H1 (cell line): Measurements from ENCODE around the gene CNBP. TPM values are rescaled to one million over a fixed set of nuclear protein-coding genes. Genes with fewer than 3 reads are reported as not detected.
A peak's percentile ranks its signal among the peaks of the same experiment; 100 is the strongest.

Experiments
- CHD2 ChIP-seq: IDR thresholded peaks from 2 replicates; pipeline ENCODE4 v1.6.1; 2012; ENCODE audit warnings: low read length, improper control_type of control experiment
- FOSL1 ChIP-seq: IDR thresholded peaks from 2 replicates; pipeline ENCODE4 v1.6.1; 2011; ENCODE audit warnings: mild to moderate bottlenecking, low read depth, low read length, moderate library complexity; ENCODE audit not compliant: insufficient read depth
- KDM1A ChIP-seq: fragments of 200-600, 300-600 bp; sonication (generic); IDR thresholded peaks from 2 replicates; pipeline ENCODE4 v1.7.1; 2016; ENCODE audit warnings: mild to moderate bottlenecking, low read length, borderline replicate concordance
- KDM4A ChIP-seq: IDR thresholded peaks from one replicate; pipeline ENCODE4 v1.7.1; 2012; ENCODE audit warnings: low read depth, mild to moderate bottlenecking, moderate library complexity, low read length, inconsistent platforms; ENCODE audit not compliant: severe bottlenecking
- RBBP5 ChIP-seq: IDR thresholded peaks from 2 replicates; pipeline ENCODE4 v1.7.1; 2012; ENCODE audit warnings: low read depth, mild to moderate bottlenecking, inconsistent platforms, low read length, moderate library complexity, borderline replicate concordance
- SAP30 ChIP-seq: fragments of 300-600 bp; sonication (generic); IDR thresholded peaks from 2 replicates; pipeline ENCODE4 v1.7.1; 2012; ENCODE audit warnings: low read length, moderate library complexity, mild to moderate bottlenecking, inconsistent platforms; ENCODE audit not compliant: insufficient read depth, insufficient replicate concordance
- SP1 ChIP-seq: IDR thresholded peaks from 2 replicates; pipeline ENCODE4 v1.6.1; 2011; ENCODE audit warnings: low read depth, low read length
- TAF1 ChIP-seq: IDR thresholded peaks from 2 replicates; pipeline ENCODE4 v1.6.1; 2011; ENCODE audit warnings: mild to moderate bottlenecking, low read depth, low read length
- TBP ChIP-seq: IDR thresholded peaks from 2 replicates; pipeline ENCODE4 v1.6.1; 2011; ENCODE audit warnings: low read depth, low read length, improper control_type of control experiment
- polyA plus RNA-seq, 7 experiments: library from polyadenylated mRNA; depleted of rRNA in 3 of 7; stranded (reverse) in 5 of 7; unstranded in 2 of 7; fragments of >200 nt in 5 of 7; fragments of 200-250 nt in 2 of 7; gene quantifications; 1 replicate in 5 of 7; 2 replicates in 1 of 7; 4 replicates in 1 of 7; pipeline versions ENCODE4 v1.2.1 to v1.2.3, GENCODE V29; 2011 to 2013; ENCODE audit warnings: missing spikeins in 2 of 7, mixed read lengths in 2 of 7
- total RNA-seq: library from RNA; stranded (reverse); fragmentation: NEBNext Ultra II Directional; extraction: Animal tissue kit (Norgen Biotek cat#: 25700); gene quantifications from 2 replicates; pipeline ENCODE4 v1.2.1, GENCODE V29; 2021
- TF ChIP-seq, protein P1 (sequence below): fragments of 300-600 bp; sonication (generic); IDR thresholded peaks from 2 replicates; pipeline ENCODE4 v1.7.1; 2012; ENCODE audit warnings: low read length, moderate library complexity, mild to moderate bottlenecking, inconsistent platforms; ENCODE audit not compliant: insufficient replicate concordance

The CNBP gene
- total and polyA plus RNA-seq, 2 of the 8 experiments (the other 6 are each of a cell fraction or from before 2014, with no cell fraction given) = 315 to 371 TPM

DNA sequence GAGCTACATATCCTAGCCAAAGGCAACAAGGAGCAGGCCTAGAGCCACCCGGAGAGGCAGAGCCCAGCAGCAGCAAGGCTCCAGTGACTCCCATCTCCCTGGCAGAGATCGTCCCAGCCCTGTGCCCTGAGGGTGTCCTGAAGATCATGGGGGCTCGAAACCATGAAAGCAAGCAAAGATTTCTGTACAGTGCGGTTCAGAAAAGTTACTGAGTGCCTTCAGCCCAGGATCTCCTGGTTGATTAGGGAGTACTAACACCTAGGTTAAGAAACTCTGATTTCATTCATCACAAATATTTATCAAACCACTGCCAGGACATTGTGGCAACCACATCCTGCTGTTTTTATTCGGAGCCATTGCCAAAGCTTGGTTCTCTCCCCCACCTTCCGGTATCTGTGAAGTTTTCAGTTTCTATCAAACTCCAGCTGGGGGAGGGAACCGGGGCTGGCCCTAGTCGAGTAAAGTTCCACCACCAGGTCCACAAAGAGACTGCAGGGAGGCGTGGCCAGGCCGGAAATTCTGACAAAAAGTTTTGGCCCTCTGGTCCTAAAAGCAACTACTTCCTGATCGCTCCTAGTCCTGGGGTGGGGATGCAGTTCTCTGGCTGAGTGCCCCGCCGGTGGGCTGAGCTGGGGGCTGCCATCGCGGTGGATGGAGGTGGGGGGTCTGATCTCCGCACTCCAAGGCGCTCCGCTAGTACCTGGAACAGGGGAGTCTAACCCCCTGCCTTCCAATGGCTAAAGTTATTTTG, 63.3 kb downstream of the CNBP start (continued):
- TF ChIP-seq, protein P1, sequence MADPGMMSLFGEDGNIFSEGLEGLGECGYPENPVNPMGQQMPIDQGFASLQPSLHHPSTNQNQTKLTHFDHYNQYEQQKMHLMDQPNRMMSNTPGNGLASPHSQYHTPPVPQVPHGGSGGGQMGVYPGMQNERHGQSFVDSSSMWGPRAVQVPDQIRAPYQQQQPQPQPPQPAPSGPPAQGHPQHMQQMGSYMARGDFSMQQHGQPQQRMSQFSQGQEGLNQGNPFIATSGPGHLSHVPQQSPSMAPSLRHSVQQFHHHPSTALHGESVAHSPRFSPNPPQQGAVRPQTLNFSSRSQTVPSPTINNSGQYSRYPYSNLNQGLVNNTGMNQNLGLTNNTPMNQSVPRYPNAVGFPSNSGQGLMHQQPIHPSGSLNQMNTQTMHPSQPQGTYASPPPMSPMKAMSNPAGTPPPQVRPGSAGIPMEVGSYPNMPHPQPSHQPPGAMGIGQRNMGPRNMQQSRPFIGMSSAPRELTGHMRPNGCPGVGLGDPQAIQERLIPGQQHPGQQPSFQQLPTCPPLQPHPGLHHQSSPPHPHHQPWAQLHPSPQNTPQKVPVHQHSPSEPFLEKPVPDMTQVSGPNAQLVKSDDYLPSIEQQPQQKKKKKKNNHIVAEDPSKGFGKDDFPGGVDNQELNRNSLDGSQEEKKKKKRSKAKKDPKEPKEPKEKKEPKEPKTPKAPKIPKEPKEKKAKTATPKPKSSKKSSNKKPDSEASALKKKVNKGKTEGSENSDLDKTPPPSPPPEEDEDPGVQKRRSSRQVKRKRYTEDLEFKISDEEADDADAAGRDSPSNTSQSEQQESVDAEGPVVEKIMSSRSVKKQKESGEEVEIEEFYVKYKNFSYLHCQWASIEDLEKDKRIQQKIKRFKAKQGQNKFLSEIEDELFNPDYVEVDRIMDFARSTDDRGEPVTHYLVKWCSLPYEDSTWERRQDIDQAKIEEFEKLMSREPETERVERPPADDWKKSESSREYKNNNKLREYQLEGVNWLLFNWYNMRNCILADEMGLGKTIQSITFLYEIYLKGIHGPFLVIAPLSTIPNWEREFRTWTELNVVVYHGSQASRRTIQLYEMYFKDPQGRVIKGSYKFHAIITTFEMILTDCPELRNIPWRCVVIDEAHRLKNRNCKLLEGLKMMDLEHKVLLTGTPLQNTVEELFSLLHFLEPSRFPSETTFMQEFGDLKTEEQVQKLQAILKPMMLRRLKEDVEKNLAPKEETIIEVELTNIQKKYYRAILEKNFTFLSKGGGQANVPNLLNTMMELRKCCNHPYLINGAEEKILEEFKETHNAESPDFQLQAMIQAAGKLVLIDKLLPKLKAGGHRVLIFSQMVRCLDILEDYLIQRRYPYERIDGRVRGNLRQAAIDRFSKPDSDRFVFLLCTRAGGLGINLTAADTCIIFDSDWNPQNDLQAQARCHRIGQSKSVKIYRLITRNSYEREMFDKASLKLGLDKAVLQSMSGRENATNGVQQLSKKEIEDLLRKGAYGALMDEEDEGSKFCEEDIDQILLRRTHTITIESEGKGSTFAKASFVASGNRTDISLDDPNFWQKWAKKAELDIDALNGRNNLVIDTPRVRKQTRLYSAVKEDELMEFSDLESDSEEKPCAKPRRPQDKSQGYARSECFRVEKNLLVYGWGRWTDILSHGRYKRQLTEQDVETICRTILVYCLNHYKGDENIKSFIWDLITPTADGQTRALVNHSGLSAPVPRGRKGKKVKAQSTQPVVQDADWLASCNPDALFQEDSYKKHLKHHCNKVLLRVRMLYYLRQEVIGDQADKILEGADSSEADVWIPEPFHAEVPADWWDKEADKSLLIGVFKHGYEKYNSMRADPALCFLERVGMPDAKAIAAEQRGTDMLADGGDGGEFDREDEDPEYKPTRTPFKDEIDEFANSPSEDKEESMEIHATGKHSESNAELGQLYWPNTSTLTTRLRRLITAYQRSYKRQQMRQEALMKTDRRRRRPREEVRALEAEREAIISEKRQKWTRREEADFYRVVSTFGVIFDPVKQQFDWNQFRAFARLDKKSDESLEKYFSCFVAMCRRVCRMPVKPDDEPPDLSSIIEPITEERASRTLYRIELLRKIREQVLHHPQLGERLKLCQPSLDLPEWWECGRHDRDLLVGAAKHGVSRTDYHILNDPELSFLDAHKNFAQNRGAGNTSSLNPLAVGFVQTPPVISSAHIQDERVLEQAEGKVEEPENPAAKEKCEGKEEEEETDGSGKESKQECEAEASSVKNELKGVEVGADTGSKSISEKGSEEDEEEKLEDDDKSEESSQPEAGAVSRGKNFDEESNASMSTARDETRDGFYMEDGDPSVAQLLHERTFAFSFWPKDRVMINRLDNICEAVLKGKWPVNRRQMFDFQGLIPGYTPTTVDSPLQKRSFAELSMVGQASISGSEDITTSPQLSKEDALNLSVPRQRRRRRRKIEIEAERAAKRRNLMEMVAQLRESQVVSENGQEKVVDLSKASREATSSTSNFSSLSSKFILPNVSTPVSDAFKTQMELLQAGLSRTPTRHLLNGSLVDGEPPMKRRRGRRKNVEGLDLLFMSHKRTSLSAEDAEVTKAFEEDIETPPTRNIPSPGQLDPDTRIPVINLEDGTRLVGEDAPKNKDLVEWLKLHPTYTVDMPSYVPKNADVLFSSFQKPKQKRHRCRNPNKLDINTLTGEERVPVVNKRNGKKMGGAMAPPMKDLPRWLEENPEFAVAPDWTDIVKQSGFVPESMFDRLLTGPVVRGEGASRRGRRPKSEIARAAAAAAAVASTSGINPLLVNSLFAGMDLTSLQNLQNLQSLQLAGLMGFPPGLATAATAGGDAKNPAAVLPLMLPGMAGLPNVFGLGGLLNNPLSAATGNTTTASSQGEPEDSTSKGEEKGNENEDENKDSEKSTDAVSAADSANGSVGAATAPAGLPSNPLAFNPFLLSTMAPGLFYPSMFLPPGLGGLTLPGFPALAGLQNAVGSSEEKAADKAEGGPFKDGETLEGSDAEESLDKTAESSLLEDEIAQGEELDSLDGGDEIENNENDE = no peak
- TF ChIP-seq FOSL1 (no peak), RBBP5 (no peak), TAF1 (peak; percentile 72), TBP (peak; percentile 61; the same call in 1 of the 2 replicates), SP1 (peak; percentile 54; the same call in 1 of the 2 replicates), CHD2 (no peak), KDM4A (peak; percentile 40), KDM1A (no peak), SAP30 (no peak)
